NT2/D1 (cell line): ENCODE results near the gene PPP6R3.

Source experiments
- DNase-seq: peaks from one replicate; pipeline ENCODE4 v3.0.0-alpha.2; 2011; ENCODE audit warnings: low read depth, low spot score
- H3K27me3 ChIP-seq: 2 replicates; pipeline ENCODE4 v1.6.0; 2011; ENCODE audit warnings: mild to moderate bottlenecking; ENCODE audit not compliant: insufficient read length, insufficient read depth
- H3K36me3 ChIP-seq: 2 replicates; pipeline ENCODE4 v1.6.1; 2011; ENCODE audit warnings: mild to moderate bottlenecking, low read length, mixed read lengths; ENCODE audit not compliant: insufficient read depth, insufficient read length
- H3K4me1 ChIP-seq: 2 replicates; pipeline ENCODE4 v1.5.1; 2011; ENCODE audit not compliant: insufficient read depth, insufficient read length
- H3K4me3 ChIP-seq: 2 replicates; pipeline ENCODE4 v1.5.1; 2011; ENCODE audit warnings: low read depth; ENCODE audit not compliant: insufficient read length
- H3K9ac ChIP-seq: 2 replicates; pipeline ENCODE4 v1.6.0; 2011; ENCODE audit warnings: low read depth; ENCODE audit not compliant: insufficient read length
- H3K9me3 ChIP-seq: 2 replicates; pipeline ENCODE4 v1.5.1; 2011; ENCODE audit warnings: mild to moderate bottlenecking, low read length; ENCODE audit not compliant: insufficient read depth
- SUZ12 ChIP-seq: IDR thresholded peaks from 2 replicates; pipeline ENCODE4 v1.6.1; 2011; ENCODE audit not compliant: insufficient read length, insufficient read depth; ENCODE audit errors: extremely low read depth
- YY1 ChIP-seq: IDR thresholded peaks from 2 replicates; pipeline ENCODE4 v1.6.1; 2011; ENCODE audit not compliant: insufficient read length, insufficient read depth
- ZNF274 ChIP-seq: IDR thresholded peaks from 2 replicates; pipeline ENCODE4 v1.6.1; 2011; ENCODE audit warnings: mild to moderate bottlenecking, low read depth, low read length

The PPP6R3 gene

GRCh38 chr11:68663482-68664010, 203.0 kb downstream of the PPP6R3 start:
- Histone ChIP-seq H3K9ac (no peak overlapping the region), H3K4me1 (no peaks in the 10 kb centered on the region), H3K9me3 (no peaks in the 10 kb centered on the region; the same call in 1 of the 2 replicates), H3K4me3 (no peak overlapping the region), H3K36me3 (no peaks in the 10 kb centered on the region), H3K27me3 (peaks cover 9% of the 10 kb centered on the region)
- TF ChIP-seq YY1, result no peak
- no peak for TF ChIP-seq ZNF274
- no peak for DNase-seq

GRCh38 chr11:68664141-68664540, 203.6 kb downstream of the PPP6R3 start:
- H3K9me3 ChIP-seq, result no peaks in the 10 kb centered on the region; the same call in 1 of the 2 replicates
- H3K4me1 ChIP-seq, result no peaks in the 10 kb centered on the region
- H3K27me3 ChIP-seq, result peaks cover 9% of the 10 kb centered on the region
- H3K36me3 ChIP-seq, result no peaks in the 10 kb centered on the region
- no peak for TF ChIP-seq YY1
- no peak for TF ChIP-seq SUZ12
- TF ChIP-seq ZNF274, result no peak
- no peak overlapping the region for H3K4me3 ChIP-seq
- DNase-seq, result no peak
- no peak overlapping the region for H3K9ac ChIP-seq

- no peak overlapping the region for H3K9ac ChIP-seq
- no peak for DNase-seq
- no peaks in the 10 kb centered on the region for H3K4me1 ChIP-seq
Measured at GRCh38 chr11:68664906-68665305, 204.4 kb downstream of the PPP6R3 start.

More at GRCh38 chr11:68664906-68665305, 204.4 kb downstream of the PPP6R3 start:
- no peaks in the 10 kb centered on the region; the same call in 1 of the 2 replicates for H3K9me3 ChIP-seq
- peaks cover 9% of the 10 kb centered on the region for H3K27me3 ChIP-seq
- TF ChIP-seq YY1 (no peak), ZNF274 (no peak), SUZ12 (no peak)
- no peak overlapping the region for H3K4me3 ChIP-seq
- no peaks in the 10 kb centered on the region for H3K36me3 ChIP-seq
